ENCODE measurements around the gene TMIGD1.

Gene TMIGD1

DNA sequence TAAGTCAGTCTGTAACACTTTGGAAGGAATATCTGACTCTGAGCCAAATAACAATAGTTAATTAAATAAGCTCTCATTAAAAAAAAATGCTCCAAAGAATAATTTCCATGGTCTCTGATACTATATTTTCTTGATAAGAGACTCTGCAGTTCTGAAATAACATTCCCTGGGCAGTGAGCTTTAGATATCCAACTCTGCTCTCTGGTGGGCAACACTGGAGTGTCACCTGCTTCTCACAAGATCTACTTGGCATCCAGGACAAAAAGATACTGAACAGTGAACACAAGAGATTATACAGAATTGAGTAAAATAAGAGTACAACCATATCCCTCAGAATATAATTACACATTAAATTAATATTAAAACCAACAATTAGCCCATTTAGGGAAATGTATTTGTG lies 55.8 kb downstream of the TMIGD1 start:
- DNase-seq, result peak; percentile 23

DNA sequence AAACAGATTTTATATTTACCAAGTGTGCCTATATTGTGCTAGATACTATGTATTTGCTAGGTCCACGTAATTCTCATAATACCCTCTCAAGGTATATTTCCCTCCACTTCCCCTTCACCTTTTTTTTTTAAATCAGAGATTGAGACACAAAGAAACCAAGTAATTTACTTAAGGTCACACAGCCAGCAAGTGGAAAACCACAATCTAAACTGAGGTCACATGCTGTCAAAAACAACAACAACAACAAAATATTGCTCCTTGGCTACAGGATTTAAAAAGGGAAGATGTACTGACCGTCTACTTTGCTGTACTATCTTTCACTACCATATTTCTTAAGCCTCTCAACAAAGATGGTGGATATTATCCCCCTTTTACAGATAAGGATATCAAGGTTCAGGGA lies 57.9 kb downstream of the TMIGD1 start:
- no peak for DNase-seq

DNA sequence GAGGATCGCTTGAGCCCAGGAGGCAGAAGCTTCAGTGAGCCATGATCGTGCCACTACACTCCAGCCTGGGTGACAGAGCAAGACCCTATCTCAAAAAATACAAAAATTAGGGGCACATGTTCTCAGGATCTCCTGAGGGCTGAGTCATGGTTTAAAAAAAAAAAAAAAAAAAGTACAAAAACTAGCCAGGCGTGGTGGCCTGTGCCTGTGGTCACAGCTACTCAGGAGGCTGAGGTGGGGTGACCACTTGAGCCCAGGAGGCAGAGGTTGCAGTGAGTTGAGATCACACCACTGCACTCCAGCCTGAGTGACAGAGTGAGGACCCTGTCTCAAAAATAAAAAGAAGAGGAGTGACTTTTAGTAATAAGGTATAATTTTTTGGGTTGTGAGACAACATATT lies 59.0 kb downstream of the TMIGD1 start:
- DNase-seq, result no peak

DNA sequence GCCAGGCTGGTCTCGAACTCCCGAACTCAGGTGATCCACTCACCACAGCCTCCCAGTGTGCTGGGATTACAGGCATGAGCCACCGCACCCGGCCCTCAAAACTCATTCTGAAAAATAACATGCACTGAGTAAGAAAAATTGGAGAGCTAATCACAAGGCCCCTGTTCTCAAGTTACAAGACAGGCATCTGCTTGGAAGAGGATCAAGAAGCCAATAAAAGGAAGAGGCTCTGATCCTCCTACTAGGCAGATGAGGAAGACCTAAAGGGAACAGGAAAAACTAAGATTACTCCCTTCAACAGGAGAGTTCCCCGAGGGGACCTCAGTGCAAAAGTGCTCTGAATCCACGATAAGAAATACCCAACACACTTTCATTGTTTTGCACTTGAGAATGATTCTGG lies 60.5 kb downstream of the TMIGD1 start:
- DNase-seq, result no peak

DNA sequence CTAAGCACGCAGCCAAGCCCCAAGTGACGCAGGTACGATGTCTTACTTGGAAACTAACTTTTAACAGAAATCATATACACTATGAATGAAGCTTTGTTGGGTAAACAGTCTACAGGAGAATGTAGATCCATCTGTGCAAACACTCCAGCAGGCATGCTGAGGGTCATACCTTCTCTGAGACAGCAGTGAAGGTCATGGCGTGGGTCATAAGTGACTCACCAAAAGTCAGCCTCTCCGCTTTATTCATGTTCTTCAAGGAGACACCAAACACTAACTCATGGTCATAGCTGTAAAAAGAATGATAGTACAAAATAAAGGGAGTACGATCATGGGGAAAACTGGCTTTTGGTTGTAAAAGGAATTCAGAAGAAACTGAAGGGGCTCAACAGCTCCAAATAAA lies 62.8 kb downstream of the TMIGD1 start:
- DNase-seq, result no peak

DNA sequence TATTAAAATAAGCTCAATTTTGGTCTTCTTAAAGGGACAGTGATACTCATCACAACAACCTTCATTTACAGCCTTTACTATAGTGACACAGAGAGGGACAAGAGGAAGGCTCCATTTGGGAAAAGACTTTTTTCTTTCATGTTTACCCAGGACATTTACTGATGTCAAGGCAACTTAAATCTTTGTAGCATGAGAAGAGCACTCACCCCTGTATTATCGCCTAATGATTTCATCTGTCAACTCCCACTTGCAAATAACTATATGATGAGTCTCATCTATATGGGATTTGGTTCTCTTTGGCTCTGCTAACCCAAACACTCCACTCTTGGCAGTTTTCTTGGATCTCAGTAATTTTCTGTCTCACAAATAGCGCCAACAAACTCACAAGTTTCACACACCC lies 66.2 kb downstream of the TMIGD1 start:
- DNase-seq, result no peak
